HG02884 (cell line): ENCODE results near the gene PHF12.
"Not testable (repeated sequence)": the region's sequence is repeated elsewhere in the genome, so short reads cannot be mapped to it uniquely, and the experiment has no call there.

ENCODE experiments used
- ATAC-seq: cut with Tn5 transposase; IDR thresholded peaks from one replicate; pipeline ENCODE4 v1.9.1; 2021; ENCODE audit warnings: mild to moderate bottlenecking, moderate library complexity; ENCODE audit not compliant: unreplicated experiment

PHF12 gene

GRCh38 chr17:28888832-28889231 lies 62.5 kb downstream of the PHF12 start:
- no peak for ATAC-seq

- no peak for ATAC-seq
Measured at GRCh38 chr17:28887871-28888471, 63.3 kb downstream of the PHF12 start.

GRCh38 chr17:28885951-28886350 lies 65.4 kb downstream of the PHF12 start:
- ATAC-seq, result no peak

GRCh38 chr17:28885363-28885762 lies 66.0 kb downstream of the PHF12 start:
- ATAC-seq, result no peak

DNA sequence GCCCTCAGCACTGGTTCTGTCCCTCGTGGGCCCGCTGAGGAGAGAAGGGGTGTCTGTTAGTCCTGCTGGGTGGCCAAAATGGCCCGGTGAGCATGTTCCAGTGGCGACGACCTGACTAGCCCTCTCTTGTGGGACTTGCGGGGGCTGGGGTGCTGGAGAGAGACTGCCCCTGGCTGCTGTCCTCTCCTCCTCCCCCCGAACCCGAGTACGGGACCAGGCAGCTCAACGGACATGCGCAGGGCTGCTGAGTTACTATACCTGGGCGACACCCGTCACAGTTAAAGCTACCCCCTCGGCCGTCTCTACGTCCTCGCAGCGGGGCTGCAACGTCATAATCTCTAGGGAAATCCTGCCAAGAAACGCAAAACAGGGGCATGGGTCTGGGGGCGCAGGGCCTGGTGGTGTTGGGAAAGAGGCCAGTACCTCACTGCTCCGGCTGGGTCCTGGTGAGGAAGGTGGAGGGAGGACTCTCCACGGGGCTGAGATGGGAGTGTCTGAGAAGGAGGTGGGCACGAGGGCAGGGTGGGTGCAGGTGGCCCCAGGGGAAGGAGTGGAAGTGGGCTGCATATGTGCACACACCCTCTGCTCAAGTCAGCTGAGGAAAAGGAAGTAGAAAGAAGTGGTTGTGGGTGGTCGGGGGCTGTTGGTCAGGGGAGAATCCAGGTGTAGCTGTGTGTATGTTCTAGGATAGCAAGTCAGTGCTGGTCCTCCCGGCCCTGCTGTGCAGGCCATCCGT lies 67.2 kb downstream of the PHF12 start:
- ATAC-seq, result no peak

DNA sequence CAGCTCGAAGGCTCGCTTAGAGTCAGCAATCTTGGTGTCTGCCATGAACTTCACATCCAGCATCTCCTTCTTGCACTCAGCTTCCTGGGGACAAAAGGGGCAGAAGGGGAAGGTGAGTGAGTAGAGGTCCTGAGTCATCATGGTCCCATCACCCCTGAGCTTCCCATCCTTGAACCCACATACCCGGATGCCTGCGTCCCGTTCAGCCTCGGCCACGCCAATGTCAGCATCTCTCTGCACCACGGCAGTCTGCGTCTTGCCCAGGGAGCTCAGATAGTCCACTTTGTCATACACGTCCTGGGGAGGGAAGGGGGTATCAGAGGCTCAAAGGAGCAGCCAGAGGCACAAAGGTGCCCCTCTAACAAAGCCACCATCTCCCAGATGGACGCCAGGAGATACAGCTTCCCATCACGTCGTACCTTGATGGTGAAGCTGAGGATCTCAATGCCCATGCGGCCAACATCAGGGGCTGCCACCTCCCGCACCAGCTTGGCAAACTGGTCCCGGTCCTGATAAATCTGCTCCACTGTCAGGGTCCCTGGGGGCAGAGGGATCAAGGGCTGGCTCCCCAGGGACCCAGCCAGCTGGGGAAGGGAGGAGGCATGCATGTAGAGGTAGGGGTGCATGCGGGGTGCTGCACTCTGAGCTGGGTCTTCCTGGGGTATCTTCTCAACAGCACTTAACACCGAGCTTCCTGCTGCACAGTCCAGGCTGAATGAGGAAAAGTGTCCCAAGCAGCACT lies 69.0 kb downstream of the PHF12 start:
- no peak for ATAC-seq

DNA sequence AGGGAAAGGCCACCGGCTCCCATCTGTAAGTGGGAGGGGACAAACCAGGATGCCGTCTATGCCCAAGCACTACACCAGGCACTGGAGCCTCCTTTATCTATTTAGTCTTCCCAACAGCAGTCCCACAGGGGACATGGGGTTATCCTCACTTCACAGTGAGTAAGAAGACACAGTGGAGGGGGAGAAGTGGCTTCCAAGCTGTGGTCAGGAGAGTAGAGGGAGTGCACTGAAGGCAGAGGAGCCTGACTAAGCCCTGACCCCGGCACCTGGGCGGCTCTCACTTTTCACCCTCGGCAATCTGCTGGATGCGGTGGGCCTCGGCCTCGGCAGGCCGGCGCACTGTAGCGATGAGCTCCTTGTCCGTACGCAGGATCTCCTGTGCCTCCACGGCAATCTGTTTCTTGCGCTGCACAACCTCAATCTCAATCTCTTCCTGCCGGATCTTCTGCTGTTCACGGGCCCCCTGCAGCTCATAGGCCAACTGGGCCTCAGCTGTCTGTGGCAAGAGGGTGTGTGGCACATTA lies 69.7 kb downstream of the PHF12 start:
- ATAC-seq, result no peak

- no peak for ATAC-seq
Measured at GRCh38 chr17:28880572-28880945, 70.8 kb downstream of the PHF12 start.

DNA sequence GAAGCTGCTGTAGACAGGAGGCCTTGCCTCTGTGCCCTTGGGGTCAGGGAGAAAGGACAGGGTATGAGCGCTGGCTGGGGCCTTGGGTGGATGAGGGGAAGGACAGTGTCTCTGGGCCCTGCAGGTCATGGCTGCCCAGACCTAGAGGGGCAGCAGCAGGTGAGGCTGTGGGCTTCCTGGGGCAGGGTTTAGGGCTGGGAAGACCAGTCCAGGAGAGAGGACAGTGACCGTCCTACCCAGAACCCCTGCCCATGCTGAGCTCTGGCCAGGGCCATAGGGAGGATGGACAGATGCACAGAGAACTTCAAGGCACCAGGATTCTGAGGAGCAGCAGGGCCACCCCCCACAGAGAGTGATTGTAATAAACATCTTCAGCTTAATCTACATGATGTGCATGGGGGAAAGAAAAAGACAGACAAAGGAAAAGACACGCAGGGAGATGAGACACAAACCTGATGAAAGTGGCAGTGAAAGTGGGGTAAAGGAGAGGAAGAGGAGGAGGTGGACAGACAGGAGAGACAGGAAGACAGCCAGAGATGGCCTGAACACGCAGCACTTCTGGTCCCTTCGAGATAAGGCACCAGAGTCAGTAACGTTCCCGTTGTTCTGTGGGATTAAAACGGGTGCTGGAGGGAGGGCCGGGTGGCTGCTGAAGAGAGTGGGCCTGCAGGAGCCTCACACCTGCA lies 71.3 kb downstream of the PHF12 start:
- ATAC-seq, result no peak

- no peak for ATAC-seq
Measured at GRCh38 chr17:28878981-28879380, 72.3 kb downstream of the PHF12 start.

DNA sequence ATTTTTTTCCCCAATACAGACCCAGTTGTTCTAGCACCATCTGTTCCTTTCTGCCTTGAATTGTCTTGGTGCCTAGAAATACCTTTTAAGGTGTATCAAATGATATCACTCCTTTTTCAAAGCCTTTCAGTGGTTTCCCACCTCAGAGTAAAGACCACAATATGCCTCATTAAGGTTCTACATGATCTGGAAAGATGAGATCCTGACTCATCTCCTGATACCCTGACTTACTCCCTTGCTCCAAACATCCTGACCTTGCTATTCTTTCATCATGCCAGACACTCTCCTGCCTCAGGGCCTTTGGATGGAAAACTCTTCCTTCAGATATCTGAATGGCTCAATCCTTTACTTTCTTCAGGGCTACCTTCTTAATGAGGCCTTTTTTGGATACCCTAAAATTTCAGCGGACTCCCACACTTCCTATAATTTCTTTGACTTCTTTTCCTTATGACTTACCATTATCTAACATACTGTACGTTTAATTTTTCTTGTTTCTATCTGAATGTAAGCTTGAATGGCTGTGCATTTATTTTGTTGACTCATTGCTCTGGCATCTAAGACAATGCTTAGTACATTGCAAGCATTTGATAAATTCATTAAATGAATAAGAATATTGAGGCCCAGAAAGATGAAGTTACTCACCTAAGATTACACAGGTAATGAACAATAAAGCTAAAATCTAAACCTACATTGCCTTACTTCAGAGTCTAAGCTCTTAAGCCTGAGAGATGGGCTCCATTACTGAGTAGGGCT lies 73.0 kb downstream of the PHF12 start:
- ATAC-seq, result no peak

- ATAC-seq, result not testable (repeated sequence)
Measured at GRCh38 chr17:28877150-28877711, 74.1 kb downstream of the PHF12 start.

DNA sequence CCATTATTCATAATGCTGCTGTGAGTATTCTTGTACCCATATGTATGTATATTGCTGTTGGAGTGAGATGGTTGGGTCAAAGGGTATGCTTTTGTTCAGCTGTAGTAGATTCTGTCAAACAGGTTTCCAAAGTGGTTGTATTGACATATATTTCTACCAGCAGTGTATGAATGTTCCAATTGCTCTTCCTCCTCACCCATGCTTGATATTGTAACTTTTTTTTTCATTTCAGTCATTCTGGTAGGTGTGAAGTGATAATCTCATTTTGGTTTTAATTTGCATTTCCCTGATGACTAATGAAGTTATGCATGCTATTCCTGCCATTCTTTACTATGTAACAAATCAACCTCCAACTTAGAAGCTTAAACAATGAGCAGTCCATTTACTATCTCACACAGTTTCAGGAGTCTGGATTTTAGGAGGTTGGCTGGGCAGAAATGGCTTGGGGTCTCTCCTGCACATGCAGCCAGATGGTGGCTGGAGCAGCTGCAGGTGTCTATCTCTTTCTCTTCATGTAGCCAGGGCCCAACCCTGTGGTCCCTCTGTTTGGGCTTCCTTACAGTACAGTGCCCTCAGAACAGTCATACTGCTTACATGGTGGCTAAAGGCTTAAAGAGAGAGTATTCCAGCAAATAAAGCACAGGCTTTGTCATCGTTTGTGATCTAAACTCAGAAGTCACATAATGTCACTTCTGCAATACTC lies 75.3 kb downstream of the PHF12 start:
- ATAC-seq, result no peak

DNA sequence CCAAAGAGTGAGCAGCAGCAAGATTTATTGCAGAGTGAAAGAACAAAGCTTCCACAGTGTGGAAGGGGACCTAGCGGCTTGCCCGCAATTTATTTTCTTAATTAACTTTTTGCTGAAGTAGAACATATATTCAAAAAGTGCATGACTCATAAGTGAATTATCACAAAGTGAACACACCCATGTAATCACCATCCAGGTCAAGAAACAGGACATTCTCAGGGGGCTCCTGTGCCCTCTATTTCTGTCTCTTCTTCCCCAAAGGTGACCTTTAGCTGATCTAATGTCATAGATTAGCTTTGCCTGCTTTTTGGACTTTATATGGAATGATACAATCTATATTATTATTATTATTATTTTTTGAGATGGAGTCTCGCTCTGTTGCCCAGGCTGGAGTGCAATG lies 76.6 kb downstream of the PHF12 start:
- ATAC-seq, result no peak

DNA sequence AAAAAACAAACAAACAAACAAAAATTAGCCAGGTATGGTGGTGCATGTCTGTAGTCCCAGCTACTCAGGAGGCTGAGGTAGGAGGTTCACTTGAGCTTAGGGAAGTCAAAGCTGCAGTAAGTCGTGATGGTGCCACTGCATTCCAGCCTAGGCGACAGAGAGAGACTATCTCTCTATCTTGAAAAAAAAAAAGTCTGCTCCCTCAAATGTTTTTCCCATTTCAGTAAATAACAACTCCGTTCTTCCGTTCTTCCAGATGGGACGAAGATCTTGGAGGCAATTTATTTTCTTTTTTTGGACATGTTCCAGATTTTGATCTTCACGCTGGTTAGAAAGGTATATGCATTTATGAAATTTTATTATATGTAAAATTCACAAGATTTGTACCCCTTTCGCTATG lies 77.5 kb downstream of the PHF12 start:
- ATAC-seq, result no peak

DNA sequence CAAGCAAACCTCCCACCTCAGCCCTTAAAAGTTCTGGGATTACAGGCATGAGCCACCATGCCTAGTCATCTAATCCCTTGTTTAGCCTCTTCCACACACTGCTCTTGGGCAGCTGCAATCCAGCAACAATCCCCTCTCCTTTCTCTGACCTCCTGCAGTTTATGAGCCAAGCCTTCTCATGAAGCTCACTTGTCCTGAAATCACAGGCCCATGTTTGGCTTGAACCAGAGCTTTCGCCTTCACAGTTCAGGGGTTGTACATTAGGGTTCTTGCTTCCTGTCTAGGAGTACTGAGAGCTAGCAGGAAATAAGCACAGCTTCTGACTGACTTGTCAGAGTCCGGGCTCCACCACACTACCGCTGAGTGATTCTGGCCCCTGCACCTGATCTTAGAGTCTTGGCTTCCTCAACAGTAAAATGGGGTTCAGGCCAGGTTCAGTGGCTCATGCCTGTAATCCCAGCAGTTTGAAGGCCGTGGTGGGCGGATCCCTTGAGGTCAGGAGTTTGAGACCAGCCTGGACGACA lies 80.2 kb downstream of the PHF12 start:
- peak; percentile 84 for ATAC-seq

- no peak for ATAC-seq
Measured at GRCh38 chr17:28867276-28867675, 84.0 kb downstream of the PHF12 start.

GRCh38 chr17:28865946-28866752 lies 85.2 kb downstream of the PHF12 start:
- ATAC-seq, result peak; percentile 66
